ENCODE data around the gene MST1R. TPM values are rescaled to one million over a fixed set of nuclear protein-coding genes. Genes with fewer than 3 reads are reported as not detected.
"Not testable (repeated sequence)": the region's sequence is repeated elsewhere in the genome, so short reads cannot be mapped to it uniquely, and the experiment has no call there.

MST1R gene
- 1 to 10 TPM; 4.1 to 5.2 TPM for total RNA-seq

DNA sequence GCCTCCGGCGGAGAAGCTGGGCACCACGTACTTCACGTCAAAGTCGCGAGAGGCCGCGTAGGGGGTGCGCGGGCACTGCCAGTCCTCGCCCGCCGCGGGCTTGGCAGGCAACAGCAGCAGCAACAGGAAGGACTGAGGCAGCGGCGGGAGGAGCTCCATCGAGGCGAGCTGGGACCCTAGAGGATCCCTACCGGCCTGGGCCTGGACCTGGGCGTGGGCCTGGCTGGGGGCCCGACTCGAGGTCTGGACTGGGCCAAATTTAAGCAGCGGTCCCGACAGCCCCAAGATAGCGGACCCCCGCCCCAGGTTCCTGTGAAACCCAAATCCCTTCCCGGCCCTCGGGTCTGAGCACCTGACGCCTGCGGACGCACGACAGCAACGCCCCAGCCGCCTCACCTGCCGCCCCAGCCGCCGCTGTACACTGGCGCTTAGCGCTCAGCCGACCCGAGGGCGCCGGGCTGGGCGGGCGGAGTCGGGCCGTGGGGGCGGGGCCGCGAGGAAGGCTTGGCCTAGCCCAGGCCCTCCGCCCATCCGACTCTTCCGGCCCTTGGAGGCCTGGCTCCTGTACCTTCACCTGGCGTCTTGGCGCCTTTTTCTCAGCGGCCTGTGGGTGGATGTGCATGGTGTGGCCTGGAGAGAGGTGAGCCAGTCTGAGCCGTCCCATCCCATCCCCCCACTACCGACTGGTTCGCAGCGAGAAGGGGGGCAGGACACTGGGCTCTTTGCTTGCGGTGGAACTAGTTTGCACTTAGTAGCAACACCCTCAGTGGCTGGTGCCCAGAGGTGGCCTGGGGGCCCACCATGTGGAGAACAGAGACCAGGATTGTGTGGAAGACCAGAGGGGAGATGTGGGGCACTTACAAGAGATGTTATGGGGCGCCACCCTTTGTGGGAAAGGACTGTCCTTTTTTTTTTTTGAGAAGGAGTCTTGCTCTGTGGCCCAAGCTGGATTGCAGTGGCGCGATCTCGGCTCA, at the start of gene MST1R:
Gene MST1R (minus strand): TSS at position 423 of the 974 bp plus-strand sequence. CDS start 264 bp downstream, at position 159.
- Mint-ChIP-seq H3K4me3 (peak within 1 kb of the TSS; percentile 87), H3K27me3 (no peaks in the 10 kb centered on the region), H3K4me1 (peaks cover 44% of the 10 kb centered on the region), H3K9me3 (no peaks in the 10 kb centered on the region), H3K27ac (peak within 1 kb of the TSS; percentile 96), H3K36me3 (ENCODE audit: low read depth) (peaks cover 5% of the 10 kb centered on the region)
- CTCF ChIA-PET = interaction anchor here (2.0 kb wide), 1 partner anchor 22 kb away, joined by 5 read pairs; no protein-coding TSS in a partner anchor
- peak; percentile 90 for DNase-seq
- POLR2A ChIA-PET = no interaction called here

DNA sequence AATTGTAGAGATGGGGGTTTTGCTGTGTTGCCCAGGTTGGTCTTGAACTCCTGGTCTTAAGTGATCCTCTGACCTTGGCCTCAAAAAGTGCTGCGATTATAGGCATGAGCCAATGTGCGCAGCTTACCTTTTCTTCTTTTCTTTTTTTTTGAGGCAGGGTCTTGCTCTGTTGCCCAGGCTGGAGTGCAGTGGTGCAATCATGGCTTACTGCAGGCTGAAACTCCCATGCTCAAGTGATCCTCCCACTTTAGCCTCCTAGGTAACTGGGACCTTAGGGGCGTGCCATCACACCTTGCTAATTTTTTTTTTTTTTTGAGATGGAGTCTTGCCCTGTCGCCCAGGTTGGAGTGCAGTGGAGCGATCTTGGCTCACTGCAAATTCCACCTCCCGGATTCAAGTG, 49.3 kb upstream of the MST1R start:
- peaks cover 12% of the 10 kb centered on the region for H3K4me1 Mint-ChIP-seq
- H3K4me3 Mint-ChIP-seq = no peak overlapping the region
- CTCF ChIA-PET = interaction anchor here (0.8 kb wide), 1 partner anchor 9 kb away, joined by 3 read pairs; no protein-coding TSS in a partner anchor
- H3K27me3 Mint-ChIP-seq = no peaks in the 10 kb centered on the region
- DNase-seq = no peak
- POLR2A ChIA-PET = no interaction called here
- H3K36me3 Mint-ChIP-seq (ENCODE audit: low read depth) = peaks cover 2% of the 10 kb centered on the region
- H3K9me3 Mint-ChIP-seq = no peaks in the 10 kb centered on the region
- H3K27ac Mint-ChIP-seq = no peak overlapping the region

DNA sequence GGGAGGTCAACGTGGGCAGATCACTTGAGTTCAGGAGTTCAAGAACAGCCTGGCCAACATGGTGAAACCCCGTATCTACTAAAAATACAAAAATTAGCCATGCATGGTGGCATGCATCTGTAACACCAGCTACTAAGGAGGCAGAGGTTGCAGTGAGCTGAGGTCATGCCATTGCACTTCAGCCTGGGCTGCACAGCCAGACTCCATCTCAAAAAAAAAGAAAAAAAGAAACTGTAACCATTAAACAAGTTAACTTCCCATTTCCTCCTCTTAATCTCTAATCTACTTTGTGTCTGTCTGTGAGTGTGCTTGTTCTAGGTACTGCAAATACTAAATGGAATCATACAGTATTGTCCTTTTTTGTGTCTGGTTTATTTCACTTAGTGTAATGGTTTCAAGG, 39.0 kb upstream of the MST1R start:
- peaks cover 40% of the 10 kb centered on the region for H3K4me1 Mint-ChIP-seq
- peaks cover 23% of the 10 kb centered on the region for H3K36me3 Mint-ChIP-seq (ENCODE audit: low read depth)
- H3K4me3 Mint-ChIP-seq = no peak overlapping the region
- POLR2A ChIA-PET = no interaction called here
- peaks cover 2% of the 10 kb centered on the region for H3K9me3 Mint-ChIP-seq
- no peaks in the 10 kb centered on the region for H3K27me3 Mint-ChIP-seq
- H3K27ac Mint-ChIP-seq = peak overlapping the region; percentile 57
- CTCF ChIA-PET = interaction anchor here (1.2 kb wide), 1 partner anchor 113 kb away, joined by 3 read pairs; no protein-coding TSS in a partner anchor
- DNase-seq = no peak

DNA sequence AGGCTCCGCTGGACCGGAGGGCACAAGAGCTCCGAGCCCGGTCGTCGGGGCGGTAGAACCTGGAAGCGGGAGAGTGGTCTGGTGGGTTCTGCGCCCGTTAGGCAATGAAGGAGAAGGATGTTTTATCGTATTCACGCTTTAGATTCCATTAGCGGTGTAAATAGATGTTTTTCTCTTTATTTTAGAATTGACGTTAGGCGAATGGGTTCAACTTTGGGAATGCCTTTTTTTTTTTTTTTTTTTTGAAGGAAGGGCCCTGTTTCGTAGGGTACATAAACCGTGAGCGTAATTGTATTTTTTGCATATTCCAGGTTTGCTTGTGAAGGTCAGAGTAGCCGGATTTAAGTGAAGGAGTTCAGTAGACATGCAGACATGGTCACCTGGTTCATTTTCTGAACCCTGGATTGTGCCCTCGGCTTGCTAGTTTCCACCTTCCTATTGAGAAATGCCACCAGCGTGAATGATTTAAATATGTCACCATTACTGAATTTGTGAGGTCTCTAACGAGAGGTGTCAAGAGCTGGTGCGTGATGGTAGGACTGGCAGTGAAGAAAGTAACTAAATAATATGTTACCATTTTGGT, 37.1 kb upstream of the MST1R start:
- Mint-ChIP-seq H3K36me3 (ENCODE audit: low read depth) (peaks cover 22% of the 10 kb centered on the region), H3K4me3 (peak overlapping the region; percentile 99), H3K4me1 (peaks cover 34% of the 10 kb centered on the region), H3K9me3 (peaks cover 2% of the 10 kb centered on the region), H3K27me3 (no peaks in the 10 kb centered on the region), H3K27ac (peak overlapping the region; percentile 99)
- ChIA-PET POLR2A (interaction anchor here (0.6 kb wide), 1 partner anchor 297 kb away, joined by 6 read pairs; no protein-coding TSS in a partner anchor), CTCF (interaction anchor here (1.0 to 1.7 kb wide), 5 partner anchors 9 to 35 kb away, joined by 3 to 6 read pairs (median 5); partner anchors contain the start of gene MON1A)
- no peak for DNase-seq

DNA sequence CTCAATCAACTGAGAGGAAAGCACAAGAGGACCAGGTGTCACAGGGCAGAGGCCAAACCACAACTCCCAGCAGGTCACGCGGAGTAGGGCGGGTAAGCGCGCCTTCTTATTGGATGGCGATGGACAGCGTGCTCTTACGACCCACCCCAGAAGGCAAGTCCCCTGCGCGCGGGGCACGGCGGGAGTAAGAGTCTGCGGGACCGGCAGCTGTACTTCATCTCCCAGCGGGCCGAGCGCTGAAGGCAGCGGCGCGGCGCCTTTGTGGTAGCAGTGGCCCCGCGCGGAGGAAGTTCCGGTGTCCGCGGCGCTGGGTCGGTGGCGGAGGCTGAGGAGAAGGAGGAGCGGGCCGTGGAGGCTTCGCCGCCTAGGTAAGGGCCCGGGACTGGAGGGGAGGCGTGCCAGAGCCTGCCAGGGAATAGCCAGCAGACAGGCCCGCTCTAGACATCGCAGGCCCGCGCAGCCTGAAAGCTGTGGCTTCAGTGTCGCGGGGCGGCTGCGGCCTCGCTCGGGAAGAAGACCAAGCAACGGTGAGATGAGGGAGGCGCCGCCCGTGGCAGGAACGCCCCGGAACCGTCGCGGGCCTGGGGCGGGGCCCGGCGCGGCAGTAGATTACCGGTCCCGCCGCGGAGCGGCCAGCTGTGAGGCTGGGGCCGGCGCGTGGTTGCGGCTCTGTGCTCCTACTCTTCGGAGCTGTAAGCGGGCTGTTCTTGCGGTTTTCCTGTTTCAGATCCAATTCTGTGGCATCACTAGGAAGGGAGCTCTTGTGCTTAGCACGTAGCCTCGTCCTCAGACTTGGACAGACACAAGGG, 36.4 kb upstream of the MST1R start, which contains the start of gene RBM6:
Gene RBM6 (plus strand): TSS at position 293 of the 809 bp plus-strand sequence. CDS start 22,492 bp downstream, outside the sequence.
- Mint-ChIP-seq H3K9me3 (peaks cover 2% of the 10 kb centered on the region), H3K4me3 (peak within 1 kb of the TSS; percentile 99), H3K27me3 (no peaks in the 10 kb centered on the region), H3K4me1 (peaks cover 31% of the 10 kb centered on the region), H3K36me3 (ENCODE audit: low read depth) (peaks cover 18% of the 10 kb centered on the region), H3K27ac (peak within 1 kb of the TSS; percentile 99)
- POLR2A ChIA-PET = interaction anchor here (0.6 kb wide), 1 partner anchor 297 kb away, joined by 6 read pairs; no protein-coding TSS in a partner anchor
- DNase-seq = peak; percentile 97
- CTCF ChIA-PET = interaction anchor here (0.6 to 1.7 kb wide), 6 partner anchors 9 to 1449 kb away, joined by 3 to 6 read pairs (median 4); partner anchors contain the start of gene MON1A

DNA sequence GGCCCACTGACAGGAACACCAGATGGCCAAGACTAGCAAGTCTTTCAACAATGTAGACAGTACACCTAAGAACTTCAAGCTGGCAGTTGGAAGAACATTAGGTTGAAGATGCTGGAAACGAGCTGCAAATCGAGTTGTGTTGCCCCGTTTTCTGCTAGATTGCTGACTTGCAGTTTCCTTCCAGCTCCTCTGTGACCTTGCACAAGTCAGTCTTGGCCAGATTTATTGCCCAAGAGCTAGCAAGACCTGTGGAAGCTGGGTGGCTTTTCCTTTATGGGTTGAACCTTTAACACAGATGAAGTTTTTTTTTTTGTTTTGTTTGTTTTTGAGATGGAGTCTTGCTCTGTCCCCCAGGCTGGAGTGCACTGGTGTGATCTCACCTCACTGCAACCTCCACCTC, 33.4 kb upstream of the MST1R start:
- Mint-ChIP-seq H3K4me3 (no peak overlapping the region), H3K27me3 (no peaks in the 10 kb centered on the region), H3K9me3 (no peaks in the 10 kb centered on the region), H3K36me3 (ENCODE audit: low read depth) (peaks cover 8% of the 10 kb centered on the region), H3K27ac (no peak overlapping the region), H3K4me1 (peaks cover 18% of the 10 kb centered on the region)
- no peak for DNase-seq
- ChIA-PET CTCF (interaction anchor here (1.2 kb wide), 1 partner anchor 12 kb away, joined by 4 read pairs; no protein-coding TSS in a partner anchor), POLR2A (no interaction called here)

DNA sequence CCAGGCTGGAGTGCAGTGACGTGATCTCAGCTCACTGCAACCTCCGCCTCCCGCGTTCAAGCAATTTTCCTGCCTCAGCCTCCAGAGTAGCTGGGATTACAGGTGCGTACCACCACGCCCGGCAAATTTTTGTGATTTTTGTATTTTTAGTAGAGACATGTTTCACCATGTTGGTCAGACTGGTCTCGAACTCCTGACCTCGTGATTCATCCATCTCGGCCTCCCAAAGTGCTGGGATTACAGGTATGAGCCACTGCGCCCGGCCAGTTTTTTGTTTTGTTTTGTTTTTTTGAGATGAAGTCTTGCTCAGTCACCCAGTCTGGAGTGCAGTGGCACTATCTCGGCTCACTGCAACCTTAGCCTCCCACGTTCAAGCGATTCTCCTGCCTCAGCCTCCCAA, 28.6 kb upstream of the MST1R start:
- H3K4me3 Mint-ChIP-seq; H3K27me3 Mint-ChIP-seq; H3K27ac Mint-ChIP-seq; H3K36me3 Mint-ChIP-seq (ENCODE audit: low read depth); POLR2A ChIA-PET; H3K9me3 Mint-ChIP-seq; DNase-seq: not testable (repeated sequence)
- H3K4me1 Mint-ChIP-seq = peaks cover 26% of the 10 kb centered on the region
- CTCF ChIA-PET = interaction anchor here (0.7 to 1.1 kb wide), 2 partner anchors 8 to 30 kb away, joined by 3 read pairs; no protein-coding TSS in a partner anchor

DNA sequence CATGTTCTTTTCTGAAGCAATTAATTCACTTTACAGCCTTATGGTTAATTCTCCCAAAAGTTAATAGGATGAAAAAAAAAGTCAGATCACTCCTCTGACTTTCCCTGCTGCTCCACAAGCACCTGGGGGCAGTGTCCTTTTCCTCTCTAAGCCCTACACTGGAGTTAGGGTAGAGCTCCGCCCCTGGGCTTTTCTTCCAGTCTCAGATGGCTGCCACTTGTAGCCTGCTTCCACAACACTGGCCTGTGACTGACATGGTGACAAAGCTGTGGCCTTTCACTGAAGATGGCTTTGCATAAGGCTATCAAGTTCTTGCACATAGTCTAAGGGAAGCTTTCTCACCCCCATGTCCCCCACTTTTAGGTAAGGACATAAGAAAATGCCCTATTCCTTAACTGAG, 27.2 kb upstream of the MST1R start:
- no peaks in the 10 kb centered on the region for H3K9me3 Mint-ChIP-seq
- no peak for DNase-seq
- ChIA-PET CTCF (interaction anchor here (1.1 to 1.5 kb wide), 2 partner anchors 9 to 23 kb away, joined by 3 to 6 read pairs; partner anchors contain the start of gene RBM6), POLR2A (no interaction called here)
- H3K4me1 Mint-ChIP-seq = peaks cover 29% of the 10 kb centered on the region
- H3K27ac Mint-ChIP-seq = peak overlapping the region; percentile 43
- no peak overlapping the region for H3K4me3 Mint-ChIP-seq
- H3K27me3 Mint-ChIP-seq = no peaks in the 10 kb centered on the region
- H3K36me3 Mint-ChIP-seq (ENCODE audit: low read depth) = no peaks in the 10 kb centered on the region

DNA sequence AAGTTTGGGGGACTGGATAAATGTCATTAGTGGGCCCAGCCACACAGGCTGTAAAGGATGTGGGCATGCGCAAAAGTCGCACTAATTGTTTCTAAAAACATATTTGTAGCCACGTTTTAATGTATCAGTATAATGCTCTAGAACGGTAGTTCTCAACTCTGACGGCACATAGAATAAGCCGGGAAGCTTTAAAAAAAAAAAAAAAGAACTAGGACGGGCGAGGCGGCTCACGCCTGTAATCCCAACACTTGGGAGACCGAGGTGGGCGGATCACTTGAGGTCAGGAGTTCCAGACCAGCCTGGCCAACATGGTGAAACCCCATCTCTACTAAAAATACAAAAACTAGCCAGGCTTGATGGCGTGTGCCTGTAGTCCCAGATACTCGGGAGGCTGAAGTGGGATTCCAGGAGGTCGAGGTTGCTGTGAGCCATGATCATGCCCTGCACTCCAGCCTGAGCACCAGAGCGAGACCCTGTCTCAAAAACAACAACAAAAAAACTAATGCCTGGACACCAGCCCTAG, 26.6 kb upstream of the MST1R start:
- peaks cover 31% of the 10 kb centered on the region for H3K4me1 Mint-ChIP-seq
- no peaks in the 10 kb centered on the region for H3K27me3 Mint-ChIP-seq
- H3K36me3 Mint-ChIP-seq (ENCODE audit: low read depth) = no peaks in the 10 kb centered on the region
- no peak for DNase-seq
- POLR2A ChIA-PET = no interaction called here
- CTCF ChIA-PET = interaction anchor here (1.0 to 1.7 kb wide), 8 partner anchors 9 to 127 kb away, joined by 3 to 8 read pairs (median 4); partner anchors contain the start of genes INKA1 and RBM6
- H3K9me3 Mint-ChIP-seq = no peaks in the 10 kb centered on the region
- H3K27ac Mint-ChIP-seq = peak overlapping the region; percentile 83
- H3K4me3 Mint-ChIP-seq = peak overlapping the region; percentile 81

DNA sequence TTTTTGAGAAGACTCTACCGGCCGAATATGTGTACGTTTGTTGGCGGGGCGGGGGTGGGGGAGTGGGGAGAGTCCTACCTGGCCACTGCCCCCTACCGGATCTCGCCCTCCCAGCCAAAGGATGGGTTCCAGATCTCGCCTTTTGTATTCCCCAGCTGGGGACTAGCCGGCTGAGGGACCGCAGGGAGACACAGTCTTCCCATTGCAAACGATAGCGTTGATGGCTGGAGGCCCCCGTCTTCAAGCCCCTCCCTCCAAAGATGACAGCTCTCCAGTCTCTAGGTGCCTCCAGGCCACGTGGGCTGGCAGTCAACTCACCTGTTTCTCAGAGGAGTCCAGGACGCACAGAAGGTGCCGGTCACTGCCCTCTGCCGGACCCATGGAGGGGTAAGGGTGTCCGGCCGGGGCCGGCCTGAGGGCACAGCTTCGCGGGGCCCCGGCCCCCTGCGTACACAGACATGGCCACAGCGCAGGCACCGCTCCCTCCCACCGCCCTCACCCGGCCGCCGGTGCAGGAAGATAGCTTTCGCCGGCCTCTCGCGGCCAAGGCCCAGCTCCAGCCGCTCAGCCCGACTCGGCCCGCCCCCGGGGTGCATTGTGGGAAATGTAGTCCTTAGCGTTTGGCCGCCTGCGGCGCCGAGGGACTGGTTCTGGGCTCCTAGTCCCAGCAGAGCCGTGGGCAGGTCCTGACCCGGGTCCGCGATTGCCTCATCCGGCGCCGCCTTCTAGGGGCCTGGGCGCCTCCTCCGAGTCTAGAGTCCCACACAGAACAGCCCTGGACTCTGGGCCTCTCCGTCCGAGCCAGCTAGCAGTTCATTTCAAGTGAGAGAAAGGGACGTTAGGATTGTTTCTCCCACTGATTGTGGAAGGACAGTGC, 25.9 kb upstream of the MST1R start, which contains the start of gene MON1A:
Gene MON1A (minus strand): TSS at position 521 of the 877 bp plus-strand sequence. CDS start 16,465 bp downstream, outside the sequence.
- Mint-ChIP-seq H3K4me3 (peak within 1 kb of the TSS; percentile 81), H3K27ac (peak within 1 kb of the TSS; percentile 83), H3K9me3 (no peaks in the 10 kb centered on the region), H3K4me1 (peaks cover 31% of the 10 kb centered on the region), H3K36me3 (ENCODE audit: low read depth) (peaks cover 2% of the 10 kb centered on the region), H3K27me3 (no peaks in the 10 kb centered on the region)
- ChIA-PET CTCF (interaction anchor here (0.6 to 1.7 kb wide), 10 partner anchors 9 to 163 kb away, joined by 3 to 8 read pairs (median 4); partner anchors contain the start of genes INKA1 and RBM6), POLR2A (no interaction called here)
- DNase-seq = peak; percentile 89

All from activated CD4-positive, alpha-beta T cell treated with anti-CD3 and anti-CD28 coated beads, Interleukin-2, amount 10 ng/mL, durations not matched to agents 7 days and 5 days (primary cell).